ENCODE data around the gene ODF2.

DNA sequence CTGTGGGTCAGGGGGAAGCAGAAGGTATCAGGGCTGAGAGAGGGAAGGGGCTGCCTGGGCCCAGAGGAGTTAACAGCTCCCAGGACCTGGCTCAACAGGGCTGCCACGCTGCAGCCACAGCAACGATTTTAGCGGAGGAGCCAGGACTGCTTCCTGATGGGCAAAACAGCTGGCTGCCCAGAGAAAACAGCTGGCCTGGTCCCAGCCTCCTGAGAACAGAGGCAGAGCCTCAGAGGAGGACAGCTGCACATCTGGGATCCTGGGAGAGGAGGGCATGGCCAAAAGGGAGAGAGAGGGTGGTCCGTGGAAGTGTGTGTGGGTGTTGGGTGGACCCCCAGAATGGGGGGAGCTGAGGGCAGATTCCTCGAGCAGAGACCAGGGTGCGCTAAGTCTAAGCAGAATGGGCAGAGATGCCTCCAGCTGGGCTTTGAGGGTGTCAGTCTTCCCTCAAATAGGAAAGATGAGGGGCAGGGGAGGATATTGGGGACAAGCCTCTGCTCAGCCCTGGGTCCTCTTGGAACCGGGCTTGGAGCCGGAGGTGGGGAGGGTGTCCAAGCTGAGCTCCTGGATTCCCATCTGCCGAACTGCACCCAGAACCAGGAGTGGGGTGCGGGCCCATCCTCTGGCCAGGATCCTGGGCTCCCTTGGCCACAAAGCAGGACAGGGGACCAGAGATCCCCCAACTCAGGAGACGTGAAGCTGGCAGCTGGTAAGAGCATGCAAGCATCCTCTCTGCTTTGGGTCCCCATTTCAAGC lies 44.3 kb upstream of the ODF2 start:
- TF ChIP-seq POLR2A (IDR thresholded peaks at IDR 0.05; ENCODE audit: borderline replicate concordance, extremely low read depth, insufficient read depth, insufficient read length), result no peak
- no peak for TF ChIP-seq CTCF (IDR thresholded peaks at IDR 0.05 in 2 of 3, conservative IDR thresholded peaks at IDR 0.05 in 1 of 3; ENCODE audit: borderline replicate concordance in 1 of 3, insufficient read depth in 1 of 3, low read depth in 2 of 3, low read length in 2 of 3)
- TF ChIP-seq ZNF274 (IDR thresholded peaks at IDR 0.05; ENCODE audit: low read depth, low read length), result no peak
- no peak for TF ChIP-seq SP1 (IDR thresholded peaks at IDR 0.05; ENCODE audit: low read depth)
- TF ChIP-seq EZH2phosphoT487 (IDR thresholded peaks at IDR 0.05; ENCODE audit: borderline replicate concordance), result no peak
- TF ChIP-seq, protein P1, sequence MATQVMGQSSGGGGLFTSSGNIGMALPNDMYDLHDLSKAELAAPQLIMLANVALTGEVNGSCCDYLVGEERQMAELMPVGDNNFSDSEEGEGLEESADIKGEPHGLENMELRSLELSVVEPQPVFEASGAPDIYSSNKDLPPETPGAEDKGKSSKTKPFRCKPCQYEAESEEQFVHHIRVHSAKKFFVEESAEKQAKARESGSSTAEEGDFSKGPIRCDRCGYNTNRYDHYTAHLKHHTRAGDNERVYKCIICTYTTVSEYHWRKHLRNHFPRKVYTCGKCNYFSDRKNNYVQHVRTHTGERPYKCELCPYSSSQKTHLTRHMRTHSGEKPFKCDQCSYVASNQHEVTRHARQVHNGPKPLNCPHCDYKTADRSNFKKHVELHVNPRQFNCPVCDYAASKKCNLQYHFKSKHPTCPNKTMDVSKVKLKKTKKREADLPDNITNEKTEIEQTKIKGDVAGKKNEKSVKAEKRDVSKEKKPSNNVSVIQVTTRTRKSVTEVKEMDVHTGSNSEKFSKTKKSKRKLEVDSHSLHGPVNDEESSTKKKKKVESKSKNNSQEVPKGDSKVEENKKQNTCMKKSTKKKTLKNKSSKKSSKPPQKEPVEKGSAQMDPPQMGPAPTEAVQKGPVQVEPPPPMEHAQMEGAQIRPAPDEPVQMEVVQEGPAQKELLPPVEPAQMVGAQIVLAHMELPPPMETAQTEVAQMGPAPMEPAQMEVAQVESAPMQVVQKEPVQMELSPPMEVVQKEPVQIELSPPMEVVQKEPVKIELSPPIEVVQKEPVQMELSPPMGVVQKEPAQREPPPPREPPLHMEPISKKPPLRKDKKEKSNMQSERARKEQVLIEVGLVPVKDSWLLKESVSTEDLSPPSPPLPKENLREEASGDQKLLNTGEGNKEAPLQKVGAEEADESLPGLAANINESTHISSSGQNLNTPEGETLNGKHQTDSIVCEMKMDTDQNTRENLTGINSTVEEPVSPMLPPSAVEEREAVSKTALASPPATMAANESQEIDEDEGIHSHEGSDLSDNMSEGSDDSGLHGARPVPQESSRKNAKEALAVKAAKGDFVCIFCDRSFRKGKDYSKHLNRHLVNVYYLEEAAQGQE (IDR thresholded peaks at IDR 0.05; ENCODE audit: low read depth), result no peak
- TF ChIP-seq FOSL1 (IDR thresholded peaks at IDR 0.05; ENCODE audit: low read depth), result no peak
- TF ChIP-seq, protein P2, sequence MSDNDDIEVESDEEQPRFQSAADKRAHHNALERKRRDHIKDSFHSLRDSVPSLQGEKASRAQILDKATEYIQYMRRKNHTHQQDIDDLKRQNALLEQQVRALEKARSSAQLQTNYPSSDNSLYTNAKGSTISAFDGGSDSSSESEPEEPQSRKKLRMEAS (IDR thresholded peaks at IDR 0.05), result no peak
- no peak for TF ChIP-seq SIN3A (IDR thresholded peaks at IDR 0.05; ENCODE audit: low read depth)
- no peak for TF ChIP-seq POLR2AphosphoS5 (IDR thresholded peaks at IDR 0.05; ENCODE audit: low read depth, low read length)
- TF ChIP-seq, protein P3, sequence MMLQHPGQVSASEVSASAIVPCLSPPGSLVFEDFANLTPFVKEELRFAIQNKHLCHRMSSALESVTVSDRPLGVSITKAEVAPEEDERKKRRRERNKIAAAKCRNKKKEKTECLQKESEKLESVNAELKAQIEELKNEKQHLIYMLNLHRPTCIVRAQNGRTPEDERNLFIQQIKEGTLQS (IDR thresholded peaks at IDR 0.05), result no peak
- no peak for TF ChIP-seq CEBPB (IDR thresholded peaks at IDR 0.05; ENCODE audit: low read depth)
- TF ChIP-seq EZH2 (IDR thresholded peaks at IDR 0.05), result no peak
